ENCODE data around the gene RTEL1.

The RTEL1 gene

DNA sequence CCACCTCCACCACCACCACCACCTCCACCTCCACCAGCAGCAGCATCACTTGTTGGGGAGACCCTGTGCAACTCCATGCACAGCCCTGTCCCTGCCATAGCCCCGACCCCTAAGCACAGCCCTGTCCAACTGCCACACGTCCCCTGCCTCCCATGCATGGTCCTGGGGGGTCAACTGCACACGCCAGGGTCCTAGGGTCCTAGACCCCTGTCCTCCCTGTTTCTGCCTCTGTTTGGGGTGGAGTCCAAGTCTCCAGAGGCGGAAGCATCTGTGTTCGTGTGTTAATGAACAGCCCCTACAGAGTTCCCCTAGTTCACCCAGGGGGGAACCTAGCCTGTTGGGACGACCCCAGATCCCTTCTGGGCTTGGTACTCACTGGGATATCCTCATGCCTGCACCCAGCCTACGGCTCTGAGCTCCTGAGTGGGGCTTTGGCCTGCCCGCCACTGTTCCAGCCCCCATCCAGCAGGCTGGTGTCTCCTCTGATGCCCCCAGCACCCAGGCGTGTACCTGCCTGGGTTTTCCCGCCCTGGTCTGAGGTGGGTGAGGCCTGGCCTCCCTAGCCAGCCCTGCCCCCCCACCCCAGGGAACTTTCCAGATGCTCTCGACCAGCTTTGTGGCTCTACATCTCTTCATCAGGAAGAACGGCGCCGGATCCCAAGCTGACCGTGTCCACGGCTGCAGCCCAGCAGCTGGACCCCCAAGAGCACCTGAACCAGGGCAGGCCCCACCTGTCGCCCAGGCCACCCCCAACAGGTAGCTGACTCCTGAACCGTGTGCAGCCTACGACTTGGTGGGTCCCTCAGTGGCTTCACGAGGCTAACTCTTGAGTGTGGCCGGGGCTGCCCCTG, 35.8 kb downstream of the RTEL1 start:
- Histone ChIP-seq H3K4me3 (ENCODE audit: low read length) (no peak overlapping the region), H3K36me3 (ENCODE audit: insufficient read depth, low read length) (peaks cover 11% of the 10 kb centered on the region)

DNA sequence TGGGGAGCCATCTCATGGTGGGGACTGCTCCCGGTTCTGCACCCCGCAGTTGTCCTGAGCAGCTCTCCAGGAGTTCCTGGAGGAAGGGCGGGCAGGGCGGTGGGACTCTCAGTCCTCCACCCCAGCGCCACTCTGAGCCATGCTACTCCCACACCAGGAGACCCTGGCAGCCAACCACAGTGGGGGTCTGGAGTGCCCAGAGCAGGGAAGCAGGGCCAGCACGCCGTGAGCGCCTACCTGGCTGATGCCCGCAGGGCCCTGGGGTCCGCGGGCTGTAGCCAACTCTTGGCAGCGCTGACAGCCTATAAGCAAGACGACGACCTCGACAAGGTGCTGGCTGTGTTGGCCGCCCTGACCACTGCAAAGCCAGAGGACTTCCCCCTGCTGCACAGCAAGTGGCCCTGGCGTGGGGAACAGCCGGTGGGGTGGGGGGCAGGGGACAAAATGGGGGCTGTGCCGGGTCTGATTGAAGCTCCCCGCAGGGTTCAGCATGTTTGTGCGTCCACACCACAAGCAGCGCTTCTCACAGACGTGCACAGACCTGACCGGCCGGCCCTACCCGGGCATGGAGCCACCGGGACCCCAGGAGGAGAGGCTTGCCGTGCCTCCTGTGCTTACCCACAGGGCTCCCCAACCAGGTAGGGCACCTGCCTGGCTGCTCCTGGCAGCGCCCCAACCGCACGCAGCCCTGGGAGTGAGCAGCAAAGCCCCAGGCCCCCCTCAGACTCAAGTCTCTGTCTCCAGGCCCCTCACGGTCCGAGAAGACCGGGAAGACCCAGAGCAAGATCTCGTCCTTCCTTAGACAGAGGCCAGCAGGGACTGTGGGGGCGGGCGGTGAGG, 36.7 kb downstream of the RTEL1 start:
- H3K9me3 ChIP-seq (ENCODE audit: low read length) = no peaks in the 10 kb centered on the region
- H3K27me3 ChIP-seq (ENCODE audit: insufficient read depth, low read length) = no peaks in the 10 kb centered on the region
- H3K4me1 ChIP-seq (ENCODE audit: insufficient read depth, low read length) = peaks cover 4% of the 10 kb centered on the region
- no peak overlapping the region for H3K4me3 ChIP-seq (ENCODE audit: low read length)
- H3K36me3 ChIP-seq (ENCODE audit: insufficient read depth, low read length) = peaks cover 11% of the 10 kb centered on the region
- no peak overlapping the region for H2AFZ ChIP-seq (ENCODE audit: low read depth, low read length)

More for the DNA sequence above, 35.8 kb downstream of the RTEL1 start:
- Histone ChIP-seq H3K4me1 (ENCODE audit: insufficient read depth, low read length) (no peaks in the 10 kb centered on the region), H3K9me3 (ENCODE audit: low read length) (no peaks in the 10 kb centered on the region), H2AFZ (ENCODE audit: low read depth, low read length) (no peak overlapping the region), H3K27me3 (ENCODE audit: insufficient read depth, low read length) (no peaks in the 10 kb centered on the region)

DNA sequence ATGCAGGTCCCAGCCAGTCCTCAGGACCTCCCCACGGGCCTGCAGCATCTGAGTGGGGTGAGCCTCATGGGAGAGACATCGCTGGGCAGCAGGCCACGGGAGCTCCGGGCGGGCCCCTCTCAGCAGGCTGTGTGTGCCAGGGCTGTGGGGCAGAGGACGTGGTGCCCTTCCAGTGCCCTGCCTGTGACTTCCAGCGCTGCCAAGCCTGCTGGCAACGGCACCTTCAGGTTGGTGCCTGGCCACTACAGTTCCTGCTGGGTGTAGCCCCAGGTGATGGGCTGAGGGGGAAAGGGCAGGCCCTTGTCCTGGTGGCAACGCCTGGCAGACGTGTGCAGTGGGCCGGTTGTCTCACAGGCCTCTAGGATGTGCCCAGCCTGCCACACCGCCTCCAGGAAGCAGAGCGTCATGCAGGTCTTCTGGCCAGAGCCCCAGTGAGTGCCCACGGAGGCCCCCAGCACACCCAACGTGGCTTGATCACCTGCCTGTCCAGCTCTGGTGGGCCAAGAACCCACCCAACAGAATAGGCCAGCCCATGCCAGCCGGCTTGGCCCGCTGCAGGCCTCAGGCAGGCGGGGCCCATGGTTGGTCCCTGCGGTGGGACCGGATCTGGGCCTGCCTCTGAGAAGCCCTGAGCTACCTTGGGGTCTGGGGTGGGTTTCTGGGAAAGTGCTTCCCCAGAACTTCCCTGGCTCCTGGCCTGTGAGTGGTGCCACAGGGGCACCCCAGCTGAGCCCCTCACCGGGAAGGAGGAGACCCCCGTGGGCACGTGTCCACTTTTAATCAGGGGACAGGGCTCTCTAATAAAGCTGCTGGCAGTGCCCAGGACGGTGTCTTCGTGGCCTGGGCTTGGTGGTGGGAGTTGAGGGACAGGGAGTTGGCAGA, 37.6 kb downstream of the RTEL1 start:
- Histone ChIP-seq H2AFZ (ENCODE audit: low read depth, low read length) (no peak overlapping the region), H3K9me3 (ENCODE audit: low read length) (no peaks in the 10 kb centered on the region), H3K4me3 (ENCODE audit: low read length) (no peak overlapping the region), H3K27me3 (ENCODE audit: insufficient read depth, low read length) (no peaks in the 10 kb centered on the region), H3K4me1 (ENCODE audit: insufficient read depth, low read length) (peaks cover 6% of the 10 kb centered on the region), H3K36me3 (ENCODE audit: insufficient read depth, low read length) (peaks cover 14% of the 10 kb centered on the region)

DNA sequence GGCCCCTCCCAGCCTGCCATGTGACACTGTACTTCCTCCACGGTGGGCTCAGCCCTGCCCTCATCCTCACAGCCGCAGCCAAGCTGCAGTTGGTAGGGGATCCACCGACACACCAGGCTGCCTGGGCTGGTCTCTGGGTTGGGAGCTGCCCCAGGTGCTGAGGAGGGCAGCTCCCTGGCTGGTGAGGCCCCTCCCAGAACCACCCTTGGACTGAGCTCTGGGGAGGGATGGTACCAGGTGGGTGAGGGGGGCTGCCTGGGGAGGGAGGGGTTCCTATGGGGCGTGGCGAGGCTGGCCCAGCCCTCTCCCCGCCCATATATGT, 38.2 kb downstream of the RTEL1 start:
- no peak overlapping the region for H3K4me3 ChIP-seq (ENCODE audit: low read length)
- peaks cover 14% of the 10 kb centered on the region for H3K36me3 ChIP-seq (ENCODE audit: insufficient read depth, low read length)
- peaks cover 6% of the 10 kb centered on the region for H3K4me1 ChIP-seq (ENCODE audit: insufficient read depth, low read length)

DNA sequence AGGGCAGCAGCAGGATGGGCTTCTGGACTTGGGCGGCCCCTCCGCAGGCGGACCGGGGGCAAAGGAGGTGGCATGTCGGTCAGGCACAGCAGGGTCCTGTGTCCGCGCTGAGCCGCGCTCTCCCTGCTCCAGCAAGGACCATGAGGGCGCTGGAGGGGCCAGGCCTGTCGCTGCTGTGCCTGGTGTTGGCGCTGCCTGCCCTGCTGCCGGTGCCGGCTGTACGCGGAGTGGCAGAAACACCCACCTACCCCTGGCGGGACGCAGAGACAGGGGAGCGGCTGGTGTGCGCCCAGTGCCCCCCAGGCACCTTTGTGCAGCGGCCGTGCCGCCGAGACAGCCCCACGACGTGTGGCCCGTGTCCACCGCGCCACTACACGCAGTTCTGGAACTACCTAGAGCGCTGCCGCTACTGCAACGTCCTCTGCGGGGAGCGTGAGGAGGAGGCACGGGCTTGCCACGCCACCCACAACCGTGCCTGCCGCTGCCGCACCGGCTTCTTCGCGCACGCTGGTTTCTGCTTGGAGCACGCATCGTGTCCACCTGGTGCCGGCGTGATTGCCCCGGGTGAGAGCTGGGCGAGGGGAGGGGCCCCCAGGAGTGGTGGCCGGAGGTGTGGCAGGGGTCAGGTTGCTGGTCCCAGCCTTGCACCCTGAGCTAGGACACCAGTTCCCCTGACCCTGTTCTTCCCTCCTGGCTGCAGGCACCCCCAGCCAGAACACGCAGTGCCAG, 38.7 kb downstream of the RTEL1 start, which contains the start of gene TNFRSF6B:
TNFRSF6B (plus strand) TSS at position 25 of the 729 bp plus-strand sequence; CDS start at position 141, 116 bp downstream.
- H3K4me1 ChIP-seq (ENCODE audit: insufficient read depth, low read length) = peaks cover 6% of the 10 kb centered on the region
- no peaks in the 10 kb centered on the region for H3K9me3 ChIP-seq (ENCODE audit: low read length)
- H3K4me3 ChIP-seq (ENCODE audit: low read length) = no peak within 1 kb of the TSS
- H3K36me3 ChIP-seq (ENCODE audit: insufficient read depth, low read length) = peaks cover 14% of the 10 kb centered on the region
- H2AFZ ChIP-seq (ENCODE audit: low read depth, low read length) = no peak within 1 kb of the TSS
- no peaks in the 10 kb centered on the region for H3K27me3 ChIP-seq (ENCODE audit: insufficient read depth, low read length)

More for the DNA sequence above, 38.2 kb downstream of the RTEL1 start:
- Histone ChIP-seq H2AFZ (ENCODE audit: low read depth, low read length) (no peak overlapping the region), H3K27me3 (ENCODE audit: insufficient read depth, low read length) (no peaks in the 10 kb centered on the region), H3K9me3 (ENCODE audit: low read length) (no peaks in the 10 kb centered on the region)

DNA sequence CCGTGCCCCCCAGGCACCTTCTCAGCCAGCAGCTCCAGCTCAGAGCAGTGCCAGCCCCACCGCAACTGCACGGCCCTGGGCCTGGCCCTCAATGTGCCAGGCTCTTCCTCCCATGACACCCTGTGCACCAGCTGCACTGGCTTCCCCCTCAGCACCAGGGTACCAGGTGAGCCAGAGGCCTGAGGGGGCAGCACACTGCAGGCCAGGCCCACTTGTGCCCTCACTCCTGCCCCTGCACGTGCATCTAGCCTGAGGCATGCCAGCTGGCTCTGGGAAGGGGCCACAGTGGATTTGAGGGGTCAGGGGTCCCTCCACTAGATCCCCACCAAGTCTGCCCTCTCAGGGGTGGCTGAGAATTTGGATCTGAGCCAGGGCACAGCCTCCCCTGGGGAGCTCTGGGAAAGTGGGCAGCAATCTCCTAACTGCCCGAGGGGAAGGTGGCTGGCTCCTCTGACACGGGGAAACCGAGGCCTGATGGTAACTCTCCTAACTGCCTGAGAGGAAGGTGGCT, 39.3 kb downstream of the RTEL1 start:
- Histone ChIP-seq H3K36me3 (ENCODE audit: insufficient read depth, low read length) (peaks cover 14% of the 10 kb centered on the region), H3K4me3 (ENCODE audit: low read length) (no peak overlapping the region), H3K27me3 (ENCODE audit: insufficient read depth, low read length) (no peaks in the 10 kb centered on the region)

DNA sequence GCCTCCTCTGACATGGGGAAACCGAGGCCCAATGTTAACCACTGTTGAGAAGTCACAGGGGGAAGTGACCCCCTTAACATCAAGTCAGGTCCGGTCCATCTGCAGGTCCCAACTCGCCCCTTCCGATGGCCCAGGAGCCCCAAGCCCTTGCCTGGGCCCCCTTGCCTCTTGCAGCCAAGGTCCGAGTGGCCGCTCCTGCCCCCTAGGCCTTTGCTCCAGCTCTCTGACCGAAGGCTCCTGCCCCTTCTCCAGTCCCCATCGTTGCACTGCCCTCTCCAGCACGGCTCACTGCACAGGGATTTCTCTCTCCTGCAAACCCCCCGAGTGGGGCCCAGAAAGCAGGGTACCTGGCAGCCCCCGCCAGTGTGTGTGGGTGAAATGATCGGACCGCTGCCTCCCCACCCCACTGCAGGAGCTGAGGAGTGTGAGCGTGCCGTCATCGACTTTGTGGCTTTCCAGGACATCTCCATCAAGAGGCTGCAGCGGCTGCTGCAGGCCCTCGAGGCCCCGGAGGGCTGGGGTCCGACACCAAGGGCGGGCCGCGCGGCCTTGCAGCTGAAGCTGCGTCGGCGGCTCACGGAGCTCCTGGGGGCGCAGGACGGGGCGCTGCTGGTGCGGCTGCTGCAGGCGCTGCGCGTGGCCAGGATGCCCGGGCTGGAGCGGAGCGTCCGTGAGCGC, 39.9 kb downstream of the RTEL1 start:
- H3K36me3 ChIP-seq (ENCODE audit: insufficient read depth, low read length) = peaks cover 14% of the 10 kb centered on the region
- H2AFZ ChIP-seq (ENCODE audit: low read depth, low read length) = no peak overlapping the region
- peaks cover 6% of the 10 kb centered on the region for H3K4me1 ChIP-seq (ENCODE audit: insufficient read depth, low read length)
- H3K27me3 ChIP-seq (ENCODE audit: insufficient read depth, low read length) = no peaks in the 10 kb centered on the region
- H3K9me3 ChIP-seq (ENCODE audit: low read length) = no peaks in the 10 kb centered on the region
- no peak overlapping the region for H3K4me3 ChIP-seq (ENCODE audit: low read length)

More for the DNA sequence above, 39.3 kb downstream of the RTEL1 start:
- Histone ChIP-seq H2AFZ (ENCODE audit: low read depth, low read length) (no peak overlapping the region), H3K9me3 (ENCODE audit: low read length) (no peaks in the 10 kb centered on the region), H3K4me1 (ENCODE audit: insufficient read depth, low read length) (peaks cover 6% of the 10 kb centered on the region)

DNA sequence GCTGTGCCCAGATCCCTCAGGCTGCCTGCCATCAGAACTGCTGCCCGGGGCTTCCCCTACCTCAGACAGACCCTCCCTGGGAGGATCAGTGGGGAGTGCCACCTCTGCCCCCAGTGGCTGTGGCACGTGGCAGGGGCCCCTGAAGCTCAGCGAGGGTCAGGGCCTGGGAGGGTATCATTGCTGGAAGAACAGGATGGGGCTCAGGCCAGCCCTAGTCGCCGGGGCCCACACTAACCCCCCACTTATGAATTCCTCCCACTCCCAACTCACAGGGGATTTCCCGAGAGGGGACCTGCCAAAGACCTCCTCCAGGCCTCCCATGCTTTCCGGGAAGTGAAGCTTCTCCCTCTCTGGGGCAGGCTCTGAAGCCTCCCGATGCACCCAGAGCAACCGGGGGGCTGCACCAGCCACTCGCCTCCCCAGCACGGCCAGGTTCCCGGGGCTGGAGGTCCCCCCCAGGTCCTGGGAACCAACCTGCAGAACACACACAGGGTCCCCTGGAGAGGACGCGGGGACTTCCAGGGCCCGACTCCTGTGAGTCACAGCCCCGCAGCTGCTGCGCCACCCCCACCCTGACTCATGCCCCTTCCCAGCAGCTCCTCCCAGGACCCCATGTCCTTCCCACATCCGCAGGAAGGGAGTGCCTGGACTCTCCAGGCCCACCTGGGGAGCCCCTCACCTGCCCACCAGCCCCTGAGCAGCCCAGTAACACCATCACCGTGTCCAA, 40.8 kb downstream of the RTEL1 start:
- H3K27me3 ChIP-seq (ENCODE audit: insufficient read depth, low read length) = no peaks in the 10 kb centered on the region
- peaks cover 15% of the 10 kb centered on the region for H3K36me3 ChIP-seq (ENCODE audit: insufficient read depth, low read length)
- H3K9me3 ChIP-seq (ENCODE audit: low read length) = no peaks in the 10 kb centered on the region
- no peak overlapping the region for H2AFZ ChIP-seq (ENCODE audit: low read depth, low read length)
- peaks cover 6% of the 10 kb centered on the region for H3K4me1 ChIP-seq (ENCODE audit: insufficient read depth, low read length)
- H3K4me3 ChIP-seq (ENCODE audit: low read length) = no peak overlapping the region

DNA sequence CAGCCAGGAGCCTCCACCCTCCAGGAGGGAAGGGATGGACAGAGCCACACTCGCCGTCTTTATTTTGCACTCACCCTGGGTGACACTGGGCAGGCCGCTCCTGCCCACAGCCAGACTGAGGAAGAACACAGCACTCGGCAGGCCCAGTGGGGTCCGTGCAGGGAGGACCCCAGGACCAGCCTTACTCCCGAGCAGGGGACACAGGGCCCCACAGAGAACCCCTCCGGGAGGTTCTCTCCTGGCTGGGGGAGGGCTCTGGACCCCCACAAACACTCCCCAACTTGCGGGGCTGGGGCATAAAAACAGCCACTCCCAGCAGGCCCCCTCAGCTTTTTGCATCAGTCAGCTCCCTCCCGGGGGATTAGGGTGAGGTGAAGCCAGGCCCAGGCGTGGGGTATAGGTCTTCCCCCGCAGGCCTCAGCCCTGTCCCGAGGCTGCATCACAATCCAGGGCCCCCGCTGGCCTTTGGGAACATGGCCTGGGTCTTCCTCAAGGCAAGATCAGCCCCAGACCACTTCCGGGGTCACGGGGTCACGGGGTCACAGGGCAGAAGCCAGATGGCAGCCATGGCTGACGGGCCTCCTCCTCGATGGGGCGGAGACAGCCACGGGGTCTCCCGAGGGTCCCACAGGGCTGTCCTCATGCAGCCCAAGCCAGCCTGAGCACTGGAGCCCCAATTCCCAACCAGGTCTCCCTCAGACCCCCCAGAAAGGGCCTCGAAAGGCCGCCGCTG, 41.5 kb downstream of the RTEL1 start:
- H3K4me3 ChIP-seq (ENCODE audit: low read length) = no peak overlapping the region
- H3K36me3 ChIP-seq (ENCODE audit: insufficient read depth, low read length) = peaks cover 21% of the 10 kb centered on the region
- H3K27me3 ChIP-seq (ENCODE audit: insufficient read depth, low read length) = no peaks in the 10 kb centered on the region
- peaks cover 6% of the 10 kb centered on the region for H3K4me1 ChIP-seq (ENCODE audit: insufficient read depth, low read length)
- no peaks in the 10 kb centered on the region for H3K9me3 ChIP-seq (ENCODE audit: low read length)
- H2AFZ ChIP-seq (ENCODE audit: low read depth, low read length) = no peak overlapping the region

DNA sequence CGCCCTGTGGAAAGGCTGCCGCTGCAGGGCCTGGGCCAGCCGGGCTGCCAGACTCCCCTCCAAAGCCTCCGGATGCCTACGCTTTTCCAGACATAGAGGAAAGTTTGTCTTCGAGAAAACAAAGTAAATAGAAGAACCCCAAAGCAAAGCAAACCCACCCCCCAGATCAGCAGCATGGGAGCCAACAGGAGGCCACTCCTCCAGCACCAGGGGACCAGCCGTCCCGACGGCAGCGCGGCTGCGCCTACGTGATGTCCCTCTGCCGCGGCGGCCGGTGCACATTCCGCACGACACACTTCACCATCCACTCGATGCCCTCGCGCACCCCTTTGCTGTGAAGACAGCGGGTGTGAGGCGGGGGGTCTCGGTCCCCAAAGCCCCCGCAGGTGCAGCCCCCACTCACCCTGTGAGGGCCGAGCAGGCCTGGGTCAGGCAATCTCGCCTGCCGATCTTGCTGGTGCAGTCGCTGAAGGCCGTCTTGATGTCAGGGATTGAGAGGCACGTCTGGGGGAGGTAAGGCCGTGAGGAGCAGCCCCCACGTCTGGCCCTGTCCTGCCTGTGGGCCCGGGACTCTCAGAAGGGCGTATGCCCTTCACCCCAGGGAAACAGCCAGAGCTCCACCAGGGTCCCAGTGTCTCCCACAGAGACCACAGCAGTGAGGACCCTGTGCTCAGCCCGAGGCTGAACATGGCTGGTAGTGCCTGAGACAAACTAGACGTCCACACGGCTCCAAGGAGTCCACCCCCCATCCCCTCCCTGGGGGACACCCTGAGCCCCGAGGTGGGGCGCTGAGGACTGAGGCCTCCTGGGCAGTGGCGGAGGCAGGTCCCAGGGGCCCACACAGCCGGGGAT, 42.3 kb downstream of the RTEL1 start:
- Histone ChIP-seq H3K27me3 (ENCODE audit: insufficient read depth, low read length) (no peaks in the 10 kb centered on the region), H3K4me3 (ENCODE audit: low read length) (no peak overlapping the region), H3K9me3 (ENCODE audit: low read length) (no peaks in the 10 kb centered on the region), H3K4me1 (ENCODE audit: insufficient read depth, low read length) (peaks cover 6% of the 10 kb centered on the region), H3K36me3 (ENCODE audit: insufficient read depth, low read length) (peaks cover 25% of the 10 kb centered on the region), H2AFZ (ENCODE audit: low read depth, low read length) (no peak overlapping the region)
